Inferior parietal cortex (tissue), 1 donor: ENCODE measurements around the gene KLF7.
"Not testable (repeated sequence)": the region's sequence is repeated elsewhere in the genome, so short reads cannot be mapped to it uniquely, and the experiment has no call there.

Source experiments
- DNase-seq: peaks from one replicate; pipeline ENCODE4 v3.0.0-alpha.2; 2016; ENCODE audit errors: extremely low spot score

KLF7 gene

GRCh38 chr2:207066166-207066565 is 99.6 kb downstream of the KLF7 start:
- DNase-seq: no peak

GRCh38 chr2:207064128-207064690 is 101.5 kb downstream of the KLF7 start:
- no peak for DNase-seq

- no peak for DNase-seq
Observed at GRCh38 chr2:207061181-207061580, 104.6 kb downstream of the KLF7 start.

GRCh38 chr2:207055257-207055656 is 110.5 kb downstream of the KLF7 start:
- no peak for DNase-seq

GRCh38 chr2:207054521-207054920 is 111.2 kb downstream of the KLF7 start:
- DNase-seq: no peak

GRCh38 chr2:207051385-207051965 is 114.3 kb downstream of the KLF7 start:
- DNase-seq: no peak

GRCh38 chr2:207049122-207049521 is 116.6 kb downstream of the KLF7 start:
- DNase-seq: no peak

- no peak for DNase-seq
Observed at GRCh38 chr2:207048416-207048815, 117.3 kb downstream of the KLF7 start.

GRCh38 chr2:207046724-207047123 is 119.0 kb downstream of the KLF7 start:
- no peak for DNase-seq

- no peak for DNase-seq
Observed at GRCh38 chr2:207045531-207045930, 120.2 kb downstream of the KLF7 start.

GRCh38 chr2:207044379-207045362 is 121.1 kb downstream of the KLF7 start:
- DNase-seq: no peak

- no peak for DNase-seq
Observed at GRCh38 chr2:207042841-207043240, 122.9 kb downstream of the KLF7 start.

- peak; percentile 63 for DNase-seq
Observed at GRCh38 chr2:207041786-207042554, 123.8 kb downstream of the KLF7 start.

GRCh38 chr2:207041279-207041678 is 124.5 kb downstream of the KLF7 start:
- no peak for DNase-seq

- no peak for DNase-seq
Observed at GRCh38 chr2:207040696-207041095, 125.1 kb downstream of the KLF7 start.

GRCh38 chr2:207039225-207039624 is 126.5 kb downstream of the KLF7 start:
- DNase-seq: no peak

GRCh38 chr2:207038299-207038698 is 127.4 kb downstream of the KLF7 start:
- no peak for DNase-seq

GRCh38 chr2:207037896-207038295 is 127.9 kb downstream of the KLF7 start:
- no peak for DNase-seq

GRCh38 chr2:207037023-207037422 is 128.7 kb downstream of the KLF7 start:
- not testable (repeated sequence) for DNase-seq

GRCh38 chr2:207035875-207036274 is 129.9 kb downstream of the KLF7 start:
- no peak for DNase-seq

GRCh38 chr2:207032490-207032889 is 133.3 kb downstream of the KLF7 start:
- no peak for DNase-seq
